GM21390 (cell line): ENCODE results near the gene OR6C65.
"Not testable (repeated sequence)": the region's sequence is repeated elsewhere in the genome, so short reads cannot be mapped to it uniquely, and the experiment has no call there.

Source experiments
- ATAC-seq: cut with Tn5 transposase; IDR thresholded peaks from one replicate; pipeline ENCODE4 v1.9.1; 2021; ENCODE audit not compliant: unreplicated experiment

The OR6C65 gene

DNA sequence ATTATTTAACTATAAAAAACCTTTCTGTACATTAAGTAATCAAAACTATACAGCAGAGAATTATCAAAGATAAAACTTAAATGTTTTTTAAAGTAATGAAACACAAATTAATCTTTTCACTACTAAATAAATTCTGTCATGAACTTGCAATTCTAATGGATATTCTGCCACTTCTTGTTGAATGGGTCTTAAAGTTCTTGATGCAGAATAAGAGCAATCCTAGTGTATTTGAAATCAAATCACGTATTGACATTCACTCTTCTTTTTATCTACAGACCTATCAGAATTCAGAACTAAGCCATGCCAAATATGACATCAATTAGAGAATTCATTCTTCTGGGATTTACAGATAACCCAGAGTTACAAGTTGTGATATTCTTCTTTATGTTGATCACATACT, at the start of gene OR6C65:
TSS of gene OR6C65 (plus strand) at position 301 of the 400 bp plus-strand sequence. CDS start at position 301, 0 bp downstream.
- ATAC-seq: no peak

DNA sequence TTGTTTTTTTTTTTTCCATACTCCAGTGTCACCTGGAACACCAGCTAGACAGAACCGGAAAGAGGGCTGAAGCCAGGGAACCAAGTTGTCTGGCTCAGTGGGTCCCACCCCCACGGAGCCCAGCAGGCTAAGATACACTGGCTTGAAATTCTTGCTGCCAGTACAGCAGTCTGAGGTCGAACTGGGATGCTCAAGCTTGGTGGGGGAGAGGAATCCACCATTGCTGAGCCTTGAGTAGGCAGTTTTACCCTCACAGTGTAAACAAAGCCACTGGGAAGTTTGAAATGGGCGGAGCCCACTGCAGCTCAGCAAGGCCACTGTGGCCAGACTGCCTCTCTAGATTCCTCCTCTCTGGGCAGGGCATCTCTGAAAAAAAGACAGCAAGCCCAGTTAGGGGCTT, 45.0 kb upstream of the OR6C65 start:
- not testable (repeated sequence) for ATAC-seq

DNA sequence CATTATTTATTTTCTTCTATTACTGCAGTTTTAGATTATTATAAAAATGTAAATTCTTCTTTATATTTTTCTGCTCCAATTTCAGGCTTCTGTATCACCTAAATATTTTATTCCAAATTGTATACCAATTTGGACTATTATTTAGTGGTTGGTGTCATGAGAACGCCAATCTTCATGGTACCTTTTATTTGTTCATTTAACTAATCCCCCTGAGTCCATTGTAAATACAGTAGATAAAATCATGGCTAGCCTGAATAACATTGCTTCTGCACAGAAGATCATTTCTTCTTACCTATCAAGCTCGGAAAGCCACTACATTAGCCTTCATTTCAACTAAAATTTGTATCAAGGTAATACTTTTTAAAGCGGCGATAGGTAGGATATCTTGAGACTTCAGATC, 37.7 kb upstream of the OR6C65 start, which contains the start of gene OR6C75:
TSS of gene OR6C75 (plus strand) at position 301 of the 400 bp plus-strand sequence. CDS start 2,136 bp downstream, outside the sequence.
- ATAC-seq: no peak

DNA sequence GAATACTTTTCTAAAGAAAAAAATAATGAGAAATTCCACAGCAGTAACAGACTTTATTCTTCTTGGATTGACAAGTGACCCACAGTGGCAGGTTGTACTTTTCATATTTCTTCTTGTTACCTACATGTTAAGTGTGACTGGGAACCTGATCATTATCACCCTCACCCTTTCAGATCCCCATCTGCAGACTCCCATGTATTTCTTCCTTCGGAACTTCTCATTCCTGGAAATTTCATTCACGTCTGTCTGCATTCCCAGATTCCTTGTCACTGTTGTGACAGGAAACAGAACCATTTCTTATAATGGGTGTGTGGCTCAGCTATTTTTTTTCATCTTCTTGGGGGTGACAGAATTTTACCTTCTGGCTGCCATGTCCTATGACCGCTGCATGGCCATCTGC, 35.2 kb upstream of the OR6C65 start:
- ATAC-seq: no peak

DNA sequence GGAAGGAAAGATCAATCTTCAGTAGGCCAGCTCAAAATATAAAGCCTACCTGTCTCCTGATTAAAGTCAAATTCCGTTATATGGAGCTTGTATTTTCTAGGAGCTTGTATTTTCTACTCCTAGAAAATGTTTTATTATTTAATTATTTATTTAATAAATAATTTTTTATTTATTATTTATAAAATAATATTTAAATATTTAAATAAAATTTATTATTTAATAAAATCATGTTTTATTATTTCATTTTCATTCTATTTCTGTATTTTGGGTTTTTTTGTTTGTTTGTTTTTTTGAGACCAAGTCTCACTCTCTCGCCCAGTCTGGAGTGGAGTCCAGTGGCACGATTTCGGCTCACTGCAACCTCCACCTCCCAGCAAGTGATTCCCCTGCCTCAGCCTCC, 27.8 kb upstream of the OR6C65 start:
- no peak for ATAC-seq

DNA sequence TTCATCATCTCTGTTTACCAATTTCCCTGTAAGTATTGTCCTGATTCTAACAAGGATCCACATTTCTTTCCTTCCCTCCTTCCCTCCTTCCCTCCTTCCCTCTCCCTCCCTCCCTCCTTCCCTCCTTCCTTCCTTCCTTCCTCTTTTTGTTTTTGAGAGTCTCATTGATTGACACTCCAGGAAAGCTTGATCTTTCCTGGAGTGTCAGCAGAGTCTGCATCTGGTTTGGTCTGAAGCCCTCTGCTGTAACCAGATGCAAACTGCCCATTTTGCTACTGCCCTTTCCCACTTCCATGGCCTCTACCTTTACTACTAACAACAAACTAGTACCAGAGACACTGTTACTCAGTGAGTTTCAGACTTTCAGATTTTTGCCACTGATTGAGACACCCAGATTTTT, 14.4 kb upstream of the OR6C65 start:
- no peak for ATAC-seq

DNA sequence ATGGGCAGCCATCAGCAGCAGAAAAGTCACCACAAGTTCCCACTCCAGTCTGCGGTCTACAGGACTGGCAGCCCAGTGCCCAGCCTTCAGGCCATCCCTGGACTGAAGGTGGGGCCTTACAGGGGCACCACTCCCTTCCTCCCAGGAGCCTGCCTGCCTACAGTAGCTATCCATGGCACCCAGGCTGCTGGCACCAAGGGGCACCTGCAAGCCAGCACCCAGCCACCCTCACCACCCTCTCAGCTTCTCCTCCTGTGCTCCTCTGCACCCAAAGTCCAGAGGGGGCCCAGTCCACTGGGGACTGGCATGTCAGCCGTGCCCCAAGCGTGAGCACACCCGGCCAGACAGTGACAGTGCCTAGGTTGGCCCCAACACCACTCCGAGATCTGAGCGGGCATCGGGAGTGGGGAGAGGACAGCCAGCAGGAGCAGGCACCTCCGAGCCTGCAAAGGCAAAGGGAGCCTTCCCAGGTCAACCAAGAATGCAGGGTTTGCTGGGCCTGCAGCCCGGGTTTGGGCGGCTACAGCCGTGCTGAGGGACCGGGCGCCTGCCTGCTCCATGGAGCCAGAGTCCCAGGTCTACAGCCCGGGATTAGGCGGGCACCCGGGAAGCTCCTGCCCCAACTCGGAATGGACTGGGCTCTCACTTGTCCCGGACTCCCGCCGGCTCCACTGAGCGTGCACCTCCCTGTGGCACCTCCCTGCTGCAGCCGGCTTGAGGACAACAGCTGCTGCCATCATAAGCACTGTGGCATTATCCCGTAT, 8.1 kb upstream of the OR6C65 start:
- no peak for ATAC-seq

DNA sequence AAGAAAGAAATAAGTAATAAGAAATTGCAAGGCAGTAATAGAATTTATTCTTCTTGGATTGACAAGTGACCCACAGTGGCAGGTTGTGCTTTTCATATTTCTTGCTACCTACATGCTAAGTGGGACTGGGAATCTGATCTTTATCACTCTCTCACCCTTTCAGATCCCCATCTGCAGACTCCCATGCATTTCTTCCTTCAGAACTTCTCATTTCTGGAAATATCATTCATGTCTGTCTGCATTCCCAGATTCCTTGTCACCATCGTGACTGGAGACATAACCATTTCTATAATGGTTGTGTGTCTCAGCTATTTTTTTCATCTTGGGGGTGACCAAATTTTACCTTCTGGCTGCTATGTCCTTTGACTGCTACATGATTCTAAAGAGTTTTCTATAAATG, 4.0 kb upstream of the OR6C65 start:
- no peak for ATAC-seq

DNA sequence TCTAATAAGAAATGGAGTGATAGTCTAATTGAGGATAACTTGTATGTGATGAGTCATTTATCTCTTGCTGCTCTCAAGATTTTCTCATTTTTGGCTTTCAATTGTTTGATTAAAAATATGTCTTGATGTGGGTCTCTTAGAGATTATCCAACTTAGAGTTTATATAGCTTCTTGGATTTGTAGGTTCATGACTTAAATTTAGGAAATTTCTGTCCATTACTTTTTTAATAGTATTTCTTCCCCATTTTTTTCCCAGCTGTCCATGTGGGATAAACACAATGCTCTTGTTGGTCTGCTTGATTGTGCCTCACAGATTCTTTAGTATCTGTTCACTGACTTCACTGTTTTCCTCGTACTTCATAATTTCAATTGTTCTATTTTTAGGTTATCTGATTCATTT, 7.5 kb downstream of the OR6C65 start:
- ATAC-seq: no peak

DNA sequence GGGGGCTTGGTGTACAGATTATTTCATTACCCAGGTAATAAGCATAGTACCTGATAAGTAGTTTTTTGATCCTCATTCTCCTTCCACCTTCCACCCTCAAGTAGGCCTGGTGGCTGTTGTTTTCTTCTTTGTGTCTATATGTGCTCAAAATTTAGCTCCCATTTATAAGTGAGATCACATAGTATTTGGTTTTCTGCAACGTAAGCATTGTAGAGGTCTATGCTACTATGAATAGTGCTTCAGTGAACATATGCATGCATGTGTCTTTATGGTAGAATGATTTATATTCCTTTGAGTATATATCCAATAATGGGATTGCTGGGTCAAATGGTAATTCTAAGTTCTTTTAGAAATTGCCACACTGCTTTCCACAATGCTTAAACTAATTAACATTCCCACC, 8.8 kb downstream of the OR6C65 start:
- not testable (repeated sequence) for ATAC-seq

DNA sequence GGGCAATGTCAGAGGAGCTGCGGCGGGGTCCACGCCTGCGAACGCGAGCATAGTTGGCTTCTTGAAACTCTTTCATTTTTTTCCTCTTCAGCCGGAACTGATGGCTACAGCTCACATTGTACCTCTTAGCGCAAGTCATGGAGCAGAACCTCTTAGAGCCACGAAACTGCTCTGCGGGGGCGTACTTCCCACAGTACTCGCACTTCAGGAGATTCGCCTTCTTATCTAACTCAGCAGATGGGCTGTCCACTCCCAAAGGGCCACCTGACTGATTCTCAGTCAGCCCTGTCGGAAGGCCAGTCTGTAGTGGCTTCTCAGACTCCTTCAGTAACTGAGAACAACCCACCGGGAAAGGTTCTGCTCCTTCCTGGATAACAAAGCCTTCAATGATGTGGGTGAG, 11.8 kb downstream of the OR6C65 start:
- not testable (repeated sequence) for ATAC-seq

DNA sequence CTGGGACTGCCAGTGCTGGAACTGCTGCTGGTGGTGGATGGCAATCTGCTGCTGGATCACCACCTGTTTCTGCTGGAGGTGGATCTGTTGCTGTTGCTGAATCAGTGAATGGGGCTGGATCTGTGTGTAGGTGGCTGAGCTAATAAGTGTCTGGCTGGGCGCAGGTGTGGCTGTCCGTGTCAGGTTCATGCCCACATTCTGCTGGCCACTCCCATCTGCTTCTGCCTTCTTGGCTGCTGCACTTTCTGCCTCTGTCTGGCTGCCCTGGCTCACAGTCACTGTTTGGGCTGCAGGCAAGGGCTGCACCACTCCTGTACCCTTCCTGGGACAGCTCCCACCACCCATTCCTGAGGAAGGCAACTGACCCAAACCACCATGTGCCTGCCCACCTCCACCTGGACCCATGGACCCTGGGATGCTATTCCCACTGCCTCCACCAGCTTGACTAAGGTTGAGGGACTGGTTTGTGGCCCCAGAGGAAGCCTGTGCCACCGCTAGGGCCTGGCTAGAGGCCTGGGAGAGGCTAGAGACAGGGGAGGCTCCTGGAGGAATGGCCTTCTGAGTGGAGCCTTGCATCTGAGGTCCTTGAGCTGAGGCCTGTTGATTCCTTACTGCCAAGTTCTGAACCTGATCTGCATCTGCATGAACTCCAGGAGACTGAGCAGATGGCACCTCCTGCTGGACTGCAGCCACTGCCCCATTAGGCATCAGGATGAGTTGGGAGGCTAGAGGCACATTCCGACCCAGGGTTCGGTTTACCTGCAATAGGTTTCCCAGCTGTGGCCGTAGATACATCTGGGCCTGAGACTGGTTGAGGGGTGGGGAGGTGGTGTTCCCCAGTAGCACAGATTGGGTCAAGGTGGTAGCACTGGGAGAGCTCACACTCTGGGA, 13.4 kb downstream of the OR6C65 start:
- not testable (repeated sequence) for ATAC-seq

DNA sequence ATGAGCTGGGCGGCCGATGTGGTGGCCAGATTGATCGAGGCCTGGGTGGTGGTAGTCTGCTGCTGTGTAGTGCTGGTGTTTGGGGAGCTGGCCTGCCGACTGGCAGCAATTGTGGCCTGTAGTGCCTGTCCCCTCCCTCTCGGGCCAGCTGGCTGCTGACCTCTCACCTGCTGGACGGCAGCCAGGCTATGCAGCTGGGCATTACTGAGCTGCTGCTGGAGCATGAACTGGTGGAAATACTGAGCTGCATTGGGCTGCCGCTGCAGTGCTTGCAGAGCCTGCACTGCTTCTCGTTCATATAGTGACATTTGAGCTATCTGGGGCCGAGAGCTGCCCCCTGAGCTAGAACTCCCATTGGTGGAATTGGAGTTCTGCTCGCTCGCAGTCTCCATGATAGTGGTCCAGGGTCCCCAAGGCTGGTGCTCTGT, 14.1 kb downstream of the OR6C65 start:
- not testable (repeated sequence) for ATAC-seq

DNA sequence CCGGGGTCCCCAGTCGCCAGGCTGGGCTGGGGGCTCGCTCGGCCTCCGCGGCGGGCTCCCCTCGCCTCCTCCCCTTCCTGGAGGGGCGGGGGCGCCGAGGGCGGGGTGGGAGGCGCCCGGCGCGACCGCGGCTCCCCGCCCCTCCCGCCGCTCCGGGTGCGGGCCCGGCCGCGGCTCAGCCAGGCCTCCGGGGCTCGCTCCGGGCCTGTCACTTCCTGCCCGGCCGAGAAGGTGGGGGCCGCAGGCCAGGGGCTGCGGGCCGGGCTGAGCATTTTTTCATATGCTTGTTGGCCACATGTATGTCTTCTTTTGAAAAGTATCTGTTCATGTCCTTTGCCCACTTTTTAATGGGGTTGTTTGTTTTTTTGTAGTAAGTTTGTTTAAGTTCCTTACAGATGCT, 14.6 kb downstream of the OR6C65 start:
- ATAC-seq: not testable (repeated sequence)

DNA sequence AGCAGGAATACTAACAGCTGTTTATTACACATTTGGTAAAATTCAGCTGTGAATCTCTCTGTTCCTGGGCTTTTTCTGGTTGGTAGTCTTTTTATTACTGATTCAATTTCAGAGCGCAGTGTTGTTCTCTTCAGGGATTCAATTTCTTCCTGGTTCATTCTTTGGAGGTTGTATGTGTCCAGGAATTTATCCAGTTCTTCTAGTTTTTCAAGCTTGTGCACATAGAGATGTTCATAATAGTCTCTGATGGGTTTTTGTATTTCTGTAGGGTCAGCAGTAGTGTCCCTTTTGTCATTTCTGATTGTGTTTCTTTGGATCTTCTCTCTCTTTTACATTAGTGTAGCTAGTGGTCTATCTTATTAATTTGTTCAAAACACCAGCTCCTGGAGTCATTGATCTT, 16.6 kb downstream of the OR6C65 start:
- no peak for ATAC-seq

DNA sequence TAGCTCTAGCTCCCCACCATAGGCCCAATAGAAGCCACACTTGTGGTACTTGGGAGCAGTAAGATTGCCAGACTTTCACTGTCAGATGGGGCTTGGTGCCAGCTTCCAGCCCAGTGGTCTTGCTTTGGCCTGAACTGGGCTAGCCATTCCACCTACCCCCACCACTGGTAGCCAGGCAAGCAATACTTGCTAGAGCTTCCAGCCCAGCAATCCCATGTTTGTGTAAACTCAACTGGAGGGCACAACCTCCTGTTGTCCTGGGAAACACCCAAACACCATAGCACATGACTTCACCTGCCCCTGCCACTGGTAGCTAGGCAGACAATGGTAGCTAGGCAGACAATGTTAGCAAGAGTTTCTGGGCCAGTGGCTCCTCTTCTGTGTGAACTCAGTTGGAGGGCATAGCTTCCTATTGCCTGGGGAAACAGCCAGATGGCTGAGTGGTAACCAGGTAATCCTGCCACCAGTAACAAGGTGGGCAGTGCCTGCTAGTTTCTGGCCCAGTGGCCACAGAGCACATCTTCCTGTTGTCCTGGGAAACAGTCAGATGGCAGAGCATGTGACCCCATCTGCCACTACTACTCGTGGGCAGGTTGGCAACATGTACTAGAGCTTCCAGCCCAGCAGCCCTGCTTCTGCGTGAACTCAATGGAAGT, 20.1 kb downstream of the OR6C65 start:
- no peak for ATAC-seq

DNA sequence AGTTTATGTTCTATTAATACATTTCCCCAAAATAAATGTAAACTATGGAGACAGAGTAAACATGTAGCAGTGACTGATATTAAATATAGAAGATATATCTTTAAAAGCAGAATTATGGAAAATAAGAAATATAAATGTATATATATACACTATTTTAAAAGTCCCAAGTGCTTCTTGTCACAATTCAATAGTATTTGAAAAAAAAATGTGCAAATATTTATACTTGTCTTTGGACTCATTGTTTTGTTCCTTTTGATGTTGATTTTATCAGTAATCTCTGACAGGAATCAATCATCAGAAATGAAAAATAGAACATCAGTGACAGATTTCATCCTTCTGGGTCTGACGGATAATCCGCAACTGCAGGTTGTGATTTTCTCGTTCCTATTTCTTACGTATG, 25.6 kb downstream of the OR6C65 start, which contains the start of gene OR6C76:
TSS of gene OR6C76 (plus strand) at position 301 of the 400 bp plus-strand sequence. CDS start at position 301, 0 bp downstream.
- ATAC-seq: no peak

DNA sequence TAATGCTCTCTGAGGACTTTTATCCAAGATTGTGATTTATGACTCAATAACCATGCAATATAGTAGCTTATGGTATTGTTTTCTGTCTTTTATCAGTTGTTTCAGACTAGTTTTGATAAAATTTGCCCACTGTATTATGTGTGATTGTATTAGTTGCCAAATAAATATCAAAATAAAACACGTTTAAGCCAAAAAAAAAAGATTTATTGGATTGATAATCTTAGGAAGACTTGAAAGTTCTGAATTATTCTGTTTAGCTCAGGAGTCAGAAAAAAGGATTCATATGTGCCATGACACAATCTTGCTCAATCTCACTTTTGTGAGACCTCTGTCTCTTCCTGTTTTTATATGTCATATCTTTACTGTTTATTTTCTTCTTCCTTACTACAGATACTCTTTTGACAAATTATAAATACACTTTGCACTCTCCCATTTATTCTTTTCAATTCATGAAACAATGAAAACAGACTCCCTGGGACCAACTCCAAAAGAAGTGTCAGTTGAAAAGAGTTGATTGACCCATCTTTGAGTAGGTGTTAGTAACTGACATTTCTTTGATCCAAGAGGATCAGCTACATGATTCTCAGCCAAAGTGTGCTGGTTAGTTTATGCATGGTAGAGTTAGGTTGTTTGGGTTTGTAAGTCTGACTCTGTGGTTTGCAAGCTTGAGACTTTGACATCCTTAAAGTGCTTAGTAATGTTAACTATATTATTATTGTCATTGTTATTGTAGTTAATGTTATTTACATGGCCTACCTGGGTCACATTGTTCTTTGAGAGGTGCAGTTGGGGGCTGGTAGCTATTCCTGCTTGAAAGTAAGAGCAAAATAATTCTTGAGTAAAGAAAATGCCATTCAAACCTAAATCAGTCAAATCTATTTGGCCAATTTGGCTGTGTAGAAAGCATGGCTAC, 28.3 kb downstream of the OR6C65 start:
- ATAC-seq: no peak

DNA sequence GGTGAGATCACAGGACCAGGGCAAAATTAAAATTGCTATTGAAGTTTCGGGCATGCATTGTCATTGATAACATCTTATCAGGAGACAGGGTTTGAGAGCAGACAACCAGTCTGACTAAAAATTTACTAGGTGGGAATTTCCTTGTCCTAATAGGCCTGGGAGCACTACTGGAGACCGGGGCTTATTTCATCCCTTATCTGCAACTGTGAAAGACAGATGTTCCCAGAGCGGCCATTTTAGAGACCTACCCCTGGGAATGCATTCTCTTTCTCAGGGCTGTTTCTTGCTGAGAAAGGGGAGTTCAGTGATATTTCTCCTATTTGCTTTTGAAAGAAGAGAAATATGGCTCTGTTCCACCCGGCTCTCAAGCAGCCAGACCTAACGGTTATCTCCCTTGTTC, 40.9 kb downstream of the OR6C65 start:
- ATAC-seq: not testable (repeated sequence)

DNA sequence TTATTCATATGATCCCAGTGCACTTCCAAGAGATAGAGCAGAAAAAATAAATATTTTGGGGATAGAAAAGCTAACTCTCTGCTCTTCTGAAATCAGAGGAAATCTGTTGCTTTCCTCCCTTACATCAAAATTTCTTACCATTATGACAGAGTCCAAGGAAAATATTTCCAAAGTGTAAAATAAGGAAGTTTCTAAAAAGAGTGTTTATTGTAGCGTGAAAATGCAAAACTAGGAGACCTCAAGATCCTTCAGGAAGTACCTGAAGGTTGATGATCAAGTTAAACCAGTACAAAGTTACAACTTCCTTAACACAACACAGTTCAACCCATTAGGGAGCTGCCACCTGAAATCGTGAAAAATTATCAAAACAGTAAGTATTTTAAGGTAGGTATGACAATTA, 43.4 kb downstream of the OR6C65 start, which contains the start of gene OR6C2:
TSS of gene OR6C2 (plus strand) at position 301 of the 400 bp plus-strand sequence. CDS start 8,138 bp downstream, outside the sequence.
- ATAC-seq: no peak
